ENCODE data around the gene KRTAP4-8. TPM values are rescaled to one million over a fixed set of nuclear protein-coding genes. Genes with fewer than 3 reads are reported as not detected.
"Not testable (repeated sequence)": the region's sequence is repeated elsewhere in the genome, so short reads cannot be mapped to it uniquely, and the experiment has no call there.

Gene KRTAP4-8
- total RNA-seq (not detected in 2 replicates), polyA plus RNA-seq (not detected in 2 replicates)

DNA sequence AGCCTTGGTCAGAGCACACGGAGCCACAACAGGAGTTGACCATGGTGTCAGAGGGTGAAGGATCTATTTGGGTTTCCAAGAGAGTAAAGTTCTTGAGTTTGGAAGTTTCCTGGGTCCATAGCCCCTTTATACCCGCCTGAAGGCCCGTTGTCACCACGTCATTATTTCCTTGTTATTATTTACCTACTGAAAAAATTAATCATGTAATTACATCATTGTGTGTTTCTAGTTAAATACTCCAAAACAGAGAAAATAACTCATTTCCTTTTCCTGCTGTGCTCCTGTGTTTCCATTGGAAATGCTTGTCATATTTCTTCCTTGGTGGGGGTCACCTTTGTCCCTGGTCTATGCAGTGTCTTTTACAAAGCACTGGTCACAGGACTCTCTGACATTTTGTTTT, at the start of gene KRTAP4-8:
Gene KRTAP4-8 (minus strand): TSS at position 101 of the 400 bp plus-strand sequence. CDS start 58 bp downstream, at position 43.
- TF ChIP-seq, protein P1, sequence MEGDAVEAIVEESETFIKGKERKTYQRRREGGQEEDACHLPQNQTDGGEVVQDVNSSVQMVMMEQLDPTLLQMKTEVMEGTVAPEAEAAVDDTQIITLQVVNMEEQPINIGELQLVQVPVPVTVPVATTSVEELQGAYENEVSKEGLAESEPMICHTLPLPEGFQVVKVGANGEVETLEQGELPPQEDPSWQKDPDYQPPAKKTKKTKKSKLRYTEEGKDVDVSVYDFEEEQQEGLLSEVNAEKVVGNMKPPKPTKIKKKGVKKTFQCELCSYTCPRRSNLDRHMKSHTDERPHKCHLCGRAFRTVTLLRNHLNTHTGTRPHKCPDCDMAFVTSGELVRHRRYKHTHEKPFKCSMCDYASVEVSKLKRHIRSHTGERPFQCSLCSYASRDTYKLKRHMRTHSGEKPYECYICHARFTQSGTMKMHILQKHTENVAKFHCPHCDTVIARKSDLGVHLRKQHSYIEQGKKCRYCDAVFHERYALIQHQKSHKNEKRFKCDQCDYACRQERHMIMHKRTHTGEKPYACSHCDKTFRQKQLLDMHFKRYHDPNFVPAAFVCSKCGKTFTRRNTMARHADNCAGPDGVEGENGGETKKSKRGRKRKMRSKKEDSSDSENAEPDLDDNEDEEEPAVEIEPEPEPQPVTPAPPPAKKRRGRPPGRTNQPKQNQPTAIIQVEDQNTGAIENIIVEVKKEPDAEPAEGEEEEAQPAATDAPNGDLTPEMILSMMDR (IDR thresholded peaks at IDR 0.05; ENCODE audit: low read depth, low read length), result no peak
- Histone ChIP-seq H3K4me3 (no peak within 1 kb of the TSS), H3K27ac (no peak within 1 kb of the TSS), H3K36me3 (no peaks in the 10 kb centered on the region), H3K27me3 (no peaks in the 10 kb centered on the region), H3K4me1 (ENCODE audit: low read depth) (no peaks in the 10 kb centered on the region), H3K9me3 (ENCODE audit: low read depth) (no peaks in the 10 kb centered on the region)
- DNase-seq (ENCODE audit: low read depth in 1 of 2, low spot score in 1 of 2), result no peak

DNA sequence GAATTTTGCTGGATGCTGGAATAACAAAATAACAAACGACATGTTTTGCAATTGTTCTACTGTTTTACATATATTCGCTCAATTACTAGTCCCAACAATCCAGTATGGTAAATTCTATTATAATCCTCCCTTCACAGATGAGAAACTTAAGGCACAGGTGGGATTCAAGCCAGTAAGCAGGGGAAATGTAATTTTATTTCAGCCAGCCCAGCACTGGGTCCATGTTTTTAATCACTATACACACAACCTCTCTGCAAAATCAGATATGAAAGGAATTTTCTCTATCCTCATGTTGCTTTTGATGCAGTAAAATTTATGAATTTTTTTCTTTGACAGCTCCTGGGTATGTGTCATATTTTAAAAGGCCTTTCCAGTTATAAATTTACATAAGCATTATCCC, 47.3 kb upstream of the KRTAP4-8 start:
- Histone ChIP-seq H3K4me3 (no peak overlapping the region), H3K27ac (no peak overlapping the region), H3K36me3 (no peaks in the 10 kb centered on the region), H3K9me3 (ENCODE audit: low read depth) (no peaks in the 10 kb centered on the region), H3K27me3 (peaks cover 5% of the 10 kb centered on the region), H3K4me1 (ENCODE audit: low read depth) (no peaks in the 10 kb centered on the region)
- TF ChIP-seq, protein P1 (IDR thresholded peaks at IDR 0.05; ENCODE audit: low read depth, low read length), result no peak
- no peak for DNase-seq (ENCODE audit: low read depth in 1 of 2, low spot score in 1 of 2)

DNA sequence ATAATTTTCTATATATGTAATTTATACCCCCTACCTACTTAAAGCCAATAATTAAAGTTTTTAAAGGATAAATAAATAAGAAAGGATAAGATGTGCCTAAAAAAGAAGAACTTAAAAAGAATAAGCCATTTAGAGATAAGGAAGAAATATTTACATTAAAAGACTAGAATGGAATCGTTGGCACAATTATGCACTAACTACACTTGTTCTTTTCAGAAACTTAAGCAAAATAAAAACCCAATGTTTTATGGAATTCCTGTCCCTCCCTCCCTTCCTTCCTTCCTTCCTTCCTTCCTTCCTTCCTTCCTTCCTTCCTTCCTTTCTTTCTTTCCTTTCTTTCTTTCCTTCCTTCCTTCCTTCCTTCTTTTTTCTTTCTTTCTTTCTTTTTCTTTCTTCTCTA, 46.9 kb upstream of the KRTAP4-8 start:
- Histone ChIP-seq H3K27me3 (peaks cover 5% of the 10 kb centered on the region), H3K36me3 (no peaks in the 10 kb centered on the region), H3K9me3 (ENCODE audit: low read depth) (no peaks in the 10 kb centered on the region), H3K4me1 (ENCODE audit: low read depth) (no peaks in the 10 kb centered on the region), H3K27ac (no peak overlapping the region), H3K4me3 (no peak overlapping the region)
- no peak for DNase-seq (ENCODE audit: low read depth in 1 of 2, low spot score in 1 of 2)
- TF ChIP-seq, protein P1 (IDR thresholded peaks at IDR 0.05; ENCODE audit: low read depth, low read length), result no peak

DNA sequence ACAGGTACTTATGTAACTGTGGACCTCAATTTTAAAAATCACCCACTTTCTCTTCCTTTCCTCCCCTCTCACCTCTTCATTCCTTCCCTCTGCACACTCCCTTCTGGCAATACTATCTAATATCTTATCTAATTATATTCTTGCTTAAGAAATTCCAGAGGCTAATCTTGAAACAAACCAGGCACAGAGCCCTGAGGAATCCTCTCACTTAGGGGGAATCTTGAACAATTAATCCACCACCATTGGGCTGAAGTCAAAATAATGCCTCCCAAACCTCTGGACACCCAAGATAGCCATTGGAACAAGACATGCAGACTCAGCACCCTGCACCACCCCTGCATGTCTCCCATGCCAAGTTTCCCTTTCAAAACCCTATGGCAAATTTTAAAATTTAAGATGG, 43.4 kb upstream of the KRTAP4-8 start:
- Histone ChIP-seq H3K27ac (no peak overlapping the region), H3K9me3 (ENCODE audit: low read depth) (no peaks in the 10 kb centered on the region), H3K4me1 (ENCODE audit: low read depth) (no peaks in the 10 kb centered on the region), H3K27me3 (no peaks in the 10 kb centered on the region), H3K36me3 (no peaks in the 10 kb centered on the region), H3K4me3 (no peak overlapping the region)
- no peak for DNase-seq (ENCODE audit: low read depth in 1 of 2, low spot score in 1 of 2)
- TF ChIP-seq, protein P1 (IDR thresholded peaks at IDR 0.05; ENCODE audit: low read depth, low read length), result no peak

DNA sequence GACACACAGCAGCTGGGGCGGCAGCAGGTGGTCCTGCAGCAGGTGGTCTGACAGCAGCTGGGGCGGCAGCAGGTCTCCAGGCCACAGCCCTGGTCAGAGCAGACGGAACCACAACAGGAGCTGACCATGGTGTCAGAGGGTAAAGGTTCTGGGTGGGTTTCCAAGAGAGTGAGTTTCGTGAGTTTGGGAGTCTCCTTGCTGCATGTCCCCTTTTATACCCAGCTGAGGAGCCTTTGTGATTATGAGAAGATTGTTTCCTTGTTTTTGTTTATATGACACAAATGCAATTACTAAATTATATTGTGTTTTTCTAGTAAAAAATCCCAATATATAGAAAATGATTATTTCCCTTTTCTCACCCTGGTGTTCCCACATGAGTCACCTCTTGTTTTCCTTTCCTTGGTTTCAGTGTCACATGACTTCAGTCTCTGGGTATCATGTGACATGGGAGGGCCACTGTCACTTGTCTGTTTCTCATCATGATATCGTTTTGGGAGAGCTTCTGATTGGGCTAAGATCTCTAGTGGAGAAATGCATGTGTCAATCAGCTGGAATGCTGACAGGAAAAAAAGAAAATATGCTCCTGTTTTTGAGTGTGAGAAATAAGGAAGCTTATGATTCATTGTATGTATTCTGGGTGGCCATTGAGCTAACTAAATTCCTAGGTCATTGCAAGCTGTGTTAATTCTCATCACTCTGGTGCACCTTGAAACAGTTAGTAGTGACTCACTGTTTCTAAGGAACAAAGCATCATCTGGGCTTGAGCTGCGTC, 42.6 kb upstream of the KRTAP4-8 start, which contains the start of gene KRTAP4-6:
Gene KRTAP4-6 (minus strand): TSS at position 185 of the 772 bp plus-strand sequence. CDS start 57 bp downstream, at position 128.
- Histone ChIP-seq H3K4me3 (no peak within 1 kb of the TSS), H3K4me1 (ENCODE audit: low read depth) (no peaks in the 10 kb centered on the region), H3K27me3 (no peaks in the 10 kb centered on the region), H3K9me3 (ENCODE audit: low read depth) (no peaks in the 10 kb centered on the region), H3K27ac (no peak within 1 kb of the TSS), H3K36me3 (no peaks in the 10 kb centered on the region)
- no peak for DNase-seq (ENCODE audit: low read depth in 1 of 2, low spot score in 1 of 2)
- TF ChIP-seq, protein P1 (IDR thresholded peaks at IDR 0.05; ENCODE audit: low read depth, low read length), result no peak

DNA sequence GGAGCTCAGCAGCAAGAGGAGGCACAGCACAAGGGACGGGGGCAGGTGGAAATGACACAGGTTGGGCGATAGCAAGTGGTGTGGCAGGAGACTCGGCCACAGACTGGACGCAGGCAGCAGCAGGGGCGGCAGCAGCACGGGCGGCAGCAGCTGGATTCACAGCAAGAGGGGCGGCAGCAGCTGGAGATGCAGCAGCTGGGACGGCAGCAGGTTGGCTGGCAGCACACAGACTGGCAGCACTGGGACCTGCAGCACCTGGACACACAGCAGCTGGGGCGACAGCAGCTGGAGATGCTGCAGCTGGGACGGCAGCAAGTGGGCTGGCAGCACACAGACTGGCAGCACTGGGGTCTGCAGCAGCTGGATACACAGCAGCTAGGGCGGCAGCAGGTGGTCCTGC, 41.9 kb upstream of the KRTAP4-8 start:
- not testable (repeated sequence) for H3K27ac ChIP-seq; H3K9me3 ChIP-seq (ENCODE audit: low read depth); H3K27me3 ChIP-seq; DNase-seq (ENCODE audit: low read depth in 1 of 2, low spot score in 1 of 2); H3K4me1 ChIP-seq (ENCODE audit: low read depth); H3K4me3 ChIP-seq; H3K36me3 ChIP-seq

All from cardiac muscle cell (in vitro differentiated cells and primary cell).